Activated T-helper 1 cell treated with anti-CD3 and anti-CD28 coated beads, Interleukin-12 subunit alpha, Interleukin-12 subunit beta, Interleukin-2, Interleukin-4 antibody, amounts not matched to agents 30 ng/mL and 10 ng/mL and 1 ng/mL, durations not matched to agents 14 hours and 24 hours and 36 hours (primary cell): Measurements from ENCODE around the gene IFFO2. TPM values are rescaled to one million over a fixed set of nuclear protein-coding genes. Genes with fewer than 3 reads are reported as not detected.

ENCODE experiments used
- DNase-seq: peaks from one replicate; pipeline ENCODE4 v3.0.0; 2021; ENCODE audit warnings: low spot score
- H3K27ac Mint-ChIP-seq: one replicate; pipeline ENCODE4 v1.8.0; 2021; ENCODE audit warnings: mild to moderate bottlenecking, mixed read lengths
- H3K27me3 Mint-ChIP-seq: one replicate; pipeline ENCODE4 v1.8.0; 2022; ENCODE audit warnings: mild to moderate bottlenecking, moderate library complexity, mixed read lengths; ENCODE audit not compliant: insufficient read depth
- H3K36me3 Mint-ChIP-seq: one replicate; pipeline ENCODE4 v1.8.0; 2021; ENCODE audit warnings: low read depth, mixed read lengths
- H3K4me1 Mint-ChIP-seq: one replicate; pipeline ENCODE4 v1.8.0; 2021; ENCODE audit warnings: low read depth, mixed read lengths
- H3K4me3 Mint-ChIP-seq: one replicate; pipeline ENCODE4 v1.8.0; 2021; ENCODE audit warnings: mild to moderate bottlenecking, moderate library complexity, mixed read lengths
- H3K9me3 Mint-ChIP-seq: one replicate; pipeline ENCODE4 v1.8.0; 2021; ENCODE audit warnings: mixed read lengths
- intact Hi-C: fragments of 100-400 bp; cut with micrococcal nuclease; formaldehyde crosslinking; loops from one replicate; pipeline ENCODE4 v1.15.1; 2024
- total RNA-seq: library from RNA; stranded (reverse); gene quantifications from 2 replicates; pipeline ENCODE4 v1.2.3, GENCODE V29; 2022

Gene IFFO2
- total RNA-seq, 1 donor from 2014 or later: 31.8 TPM

- H3K4me1 Mint-ChIP-seq: no peaks in the 10 kb centered on the region
- DNase-seq: peak; percentile 49
These were observed 72.6 kb downstream of the IFFO2 start for GRCh38 chr1:18883636-18884418.

DNA sequence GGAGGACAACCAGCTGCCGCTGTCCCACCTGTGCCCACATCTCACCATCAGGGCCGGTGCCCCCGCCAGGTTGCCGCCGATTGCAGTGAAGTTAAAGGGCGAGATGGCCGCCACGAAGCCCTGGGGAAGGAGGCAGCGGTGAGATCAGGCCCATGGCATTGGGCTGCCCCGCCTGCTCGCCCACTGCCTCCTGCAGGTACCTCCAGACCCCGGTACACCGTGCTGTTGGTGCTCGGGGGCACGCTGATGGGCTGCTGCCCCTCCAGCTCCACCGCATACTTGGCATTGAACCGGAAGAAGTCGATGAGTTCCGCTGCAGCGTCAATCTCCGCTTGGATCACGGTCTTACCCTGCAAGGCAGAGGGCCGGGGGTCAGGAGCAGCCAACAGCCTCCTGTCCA is 73.4 kb downstream of the IFFO2 start:
- no peaks in the 10 kb centered on the region for H3K36me3 Mint-ChIP-seq
- intact Hi-C loops: no loop called here
- no peak overlapping the region for H3K27ac Mint-ChIP-seq
- no peak for DNase-seq
- no peaks in the 10 kb centered on the region for H3K4me1 Mint-ChIP-seq
- H3K4me3 Mint-ChIP-seq: no peak overlapping the region
- no peaks in the 10 kb centered on the region for H3K9me3 Mint-ChIP-seq
- no peaks in the 10 kb centered on the region for H3K27me3 Mint-ChIP-seq

More at GRCh38 chr1:18883636-18884418, 72.6 kb downstream of the IFFO2 start:
- H3K9me3 Mint-ChIP-seq: no peaks in the 10 kb centered on the region
- intact Hi-C loops: loop anchor here (1.0 kb wide), 5 partner anchors 23 to 357 kb away; no protein-coding TSS in a partner anchor
- no peak overlapping the region for H3K27ac Mint-ChIP-seq
- H3K36me3 Mint-ChIP-seq: no peaks in the 10 kb centered on the region
- H3K4me3 Mint-ChIP-seq: no peak overlapping the region
- no peaks in the 10 kb centered on the region for H3K27me3 Mint-ChIP-seq

GRCh38 chr1:18882486-18882885 is 74.0 kb downstream of the IFFO2 start:
- intact Hi-C loops: no loop called here

DNA sequence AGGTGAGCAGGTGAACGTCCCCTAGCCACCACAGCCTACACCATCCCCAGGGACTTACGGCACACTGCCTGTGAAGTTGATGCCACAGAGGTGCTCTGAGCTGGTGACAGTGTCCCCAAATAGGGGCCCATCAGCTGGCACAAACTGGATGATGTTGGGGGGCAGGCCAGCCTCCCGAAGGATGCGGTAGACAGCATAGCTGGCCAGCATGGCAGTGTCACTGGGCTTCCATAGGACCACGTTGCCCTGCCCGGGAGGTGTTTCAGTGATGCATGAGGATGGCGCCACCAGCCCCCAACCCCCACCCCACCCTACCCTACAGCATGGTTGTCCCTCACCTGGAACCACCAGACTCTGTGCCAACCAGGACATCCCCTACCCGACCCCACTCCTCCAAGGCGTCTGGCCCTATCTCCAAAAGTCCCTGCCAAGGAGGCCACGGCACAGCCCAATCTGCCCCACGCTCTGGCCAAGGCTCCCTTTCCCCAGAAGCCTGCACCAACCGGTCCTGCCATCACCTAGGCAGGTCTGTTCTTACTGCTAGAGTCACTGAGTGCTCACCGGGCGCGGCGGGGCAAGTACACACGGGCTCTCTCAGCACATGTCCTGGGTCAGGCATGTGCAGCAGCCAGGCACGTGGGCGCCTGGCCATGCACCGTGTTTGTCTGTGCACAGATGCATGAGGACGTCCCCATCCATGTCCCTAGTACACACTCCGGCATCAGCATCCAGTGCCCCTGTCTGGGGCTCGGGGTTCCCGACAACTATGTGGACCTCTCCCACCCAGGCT is 74.6 kb downstream of the IFFO2 start:
- Mint-ChIP-seq H3K4me1 (no peaks in the 10 kb centered on the region), H3K4me3 (no peak overlapping the region), H3K27me3 (no peaks in the 10 kb centered on the region), H3K27ac (no peak overlapping the region), H3K9me3 (no peaks in the 10 kb centered on the region), H3K36me3 (no peaks in the 10 kb centered on the region)
- intact Hi-C loops: no loop called here
- no peak for DNase-seq

More at GRCh38 chr1:18882486-18882885, 74.0 kb downstream of the IFFO2 start:
- Mint-ChIP-seq H3K4me1 (no peaks in the 10 kb centered on the region), H3K27ac (no peak overlapping the region), H3K36me3 (no peaks in the 10 kb centered on the region), H3K9me3 (no peaks in the 10 kb centered on the region), H3K4me3 (no peak overlapping the region), H3K27me3 (no peaks in the 10 kb centered on the region)
- DNase-seq: no peak

GRCh38 chr1:18881164-18881563 is 75.3 kb downstream of the IFFO2 start:
- H3K4me3 Mint-ChIP-seq: no peak overlapping the region
- intact Hi-C loops: no loop called here
- no peaks in the 10 kb centered on the region for H3K9me3 Mint-ChIP-seq
- H3K27me3 Mint-ChIP-seq: no peaks in the 10 kb centered on the region
- H3K27ac Mint-ChIP-seq: no peak overlapping the region
- no peak for DNase-seq
- H3K4me1 Mint-ChIP-seq: no peaks in the 10 kb centered on the region
- no peaks in the 10 kb centered on the region for H3K36me3 Mint-ChIP-seq

GRCh38 chr1:18880585-18880984 is 75.9 kb downstream of the IFFO2 start:
- no peaks in the 10 kb centered on the region for H3K4me1 Mint-ChIP-seq
- no peak overlapping the region for H3K4me3 Mint-ChIP-seq
- intact Hi-C loops: no loop called here
- no peaks in the 10 kb centered on the region for H3K36me3 Mint-ChIP-seq
- DNase-seq: no peak
- H3K27ac Mint-ChIP-seq: no peak overlapping the region
- no peaks in the 10 kb centered on the region for H3K27me3 Mint-ChIP-seq
- H3K9me3 Mint-ChIP-seq: no peaks in the 10 kb centered on the region

- no peak for DNase-seq
- H3K4me1 Mint-ChIP-seq: no peaks in the 10 kb centered on the region
- H3K4me3 Mint-ChIP-seq: no peak overlapping the region
- no peaks in the 10 kb centered on the region for H3K27me3 Mint-ChIP-seq
- H3K27ac Mint-ChIP-seq: no peak overlapping the region
- intact Hi-C loops: no loop called here
- H3K36me3 Mint-ChIP-seq: no peaks in the 10 kb centered on the region
- no peaks in the 10 kb centered on the region for H3K9me3 Mint-ChIP-seq
These were observed 76.6 kb downstream of the IFFO2 start for GRCh38 chr1:18879791-18880309.

DNA sequence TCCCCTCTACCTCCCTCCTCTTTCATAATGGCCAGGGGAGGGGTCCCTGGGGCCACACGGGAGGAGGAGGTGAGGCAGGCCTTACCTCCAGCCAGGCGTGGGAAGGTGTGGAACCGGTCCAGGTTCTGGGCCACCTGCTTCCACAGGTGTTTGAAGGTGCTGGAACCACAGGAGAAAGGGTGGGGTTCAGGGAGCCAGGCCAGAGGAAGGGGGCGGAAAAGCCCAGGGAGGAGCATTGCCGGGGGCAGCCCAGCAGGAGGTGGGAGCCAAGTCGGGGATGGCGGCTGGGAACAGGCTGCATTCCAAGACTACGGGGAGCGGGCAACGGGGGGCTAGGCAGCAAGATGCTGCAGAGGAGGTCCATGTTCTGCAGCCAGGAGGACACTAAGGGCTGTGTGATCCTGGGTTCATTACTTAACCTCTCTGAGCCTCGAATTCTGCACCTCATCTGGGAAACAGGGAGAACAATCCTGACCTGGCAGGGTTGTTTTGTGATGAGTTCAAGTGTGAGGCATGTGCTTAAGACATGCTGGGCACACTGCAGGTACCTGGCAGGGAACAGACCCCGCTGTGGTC is 77.2 kb downstream of the IFFO2 start:
- Mint-ChIP-seq H3K27me3 (no peaks in the 10 kb centered on the region), H3K4me1 (no peaks in the 10 kb centered on the region), H3K4me3 (no peak overlapping the region), H3K9me3 (no peaks in the 10 kb centered on the region), H3K36me3 (no peaks in the 10 kb centered on the region), H3K27ac (no peak overlapping the region)
- DNase-seq: no peak
- intact Hi-C loops: no loop called here

DNA sequence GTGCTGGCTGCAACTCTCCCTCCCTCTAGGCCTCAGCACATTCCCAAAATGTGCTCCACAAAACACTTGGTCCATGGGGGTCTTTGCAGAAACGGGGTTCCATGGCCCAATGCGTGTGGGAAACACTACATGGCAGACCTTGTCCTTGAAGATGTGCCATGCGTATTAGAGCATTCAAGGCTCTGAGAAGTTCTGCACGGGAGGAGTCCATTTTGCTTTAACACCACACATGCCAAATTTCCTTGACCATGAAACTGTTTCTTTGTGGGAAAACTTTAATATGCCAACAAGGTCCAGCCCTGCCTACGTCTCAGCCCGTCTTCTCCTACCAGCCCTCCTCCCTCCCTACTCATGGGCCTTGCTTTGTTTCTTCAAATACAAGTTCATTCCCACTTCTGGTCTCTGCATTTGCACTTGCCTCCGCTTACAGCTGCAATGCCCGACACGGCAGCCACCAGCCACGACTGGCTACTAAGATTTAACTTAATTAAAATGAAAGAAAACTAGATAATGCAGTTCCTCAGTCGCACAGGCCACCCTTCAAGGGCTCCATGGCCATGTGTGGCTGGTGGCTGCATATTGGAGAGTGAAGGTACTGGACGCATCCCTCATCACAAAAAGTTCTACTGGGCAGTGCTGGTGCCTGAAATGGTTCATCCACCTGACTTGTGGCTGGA is 77.8 kb downstream of the IFFO2 start:
- Mint-ChIP-seq H3K9me3 (no peaks in the 10 kb centered on the region), H3K4me3 (no peak overlapping the region), H3K4me1 (no peaks in the 10 kb centered on the region), H3K27ac (no peak overlapping the region), H3K36me3 (no peaks in the 10 kb centered on the region), H3K27me3 (no peaks in the 10 kb centered on the region)
- intact Hi-C loops: no loop called here
- DNase-seq: no peak

GRCh38 chr1:18877282-18877681 is 79.2 kb downstream of the IFFO2 start:
- no peaks in the 10 kb centered on the region for H3K27me3 Mint-ChIP-seq
- no peaks in the 10 kb centered on the region for H3K4me1 Mint-ChIP-seq
- H3K27ac Mint-ChIP-seq: no peak overlapping the region
- H3K9me3 Mint-ChIP-seq: no peaks in the 10 kb centered on the region
- intact Hi-C loops: no loop called here
- H3K36me3 Mint-ChIP-seq: no peaks in the 10 kb centered on the region
- no peak for DNase-seq
- no peak overlapping the region for H3K4me3 Mint-ChIP-seq

DNA sequence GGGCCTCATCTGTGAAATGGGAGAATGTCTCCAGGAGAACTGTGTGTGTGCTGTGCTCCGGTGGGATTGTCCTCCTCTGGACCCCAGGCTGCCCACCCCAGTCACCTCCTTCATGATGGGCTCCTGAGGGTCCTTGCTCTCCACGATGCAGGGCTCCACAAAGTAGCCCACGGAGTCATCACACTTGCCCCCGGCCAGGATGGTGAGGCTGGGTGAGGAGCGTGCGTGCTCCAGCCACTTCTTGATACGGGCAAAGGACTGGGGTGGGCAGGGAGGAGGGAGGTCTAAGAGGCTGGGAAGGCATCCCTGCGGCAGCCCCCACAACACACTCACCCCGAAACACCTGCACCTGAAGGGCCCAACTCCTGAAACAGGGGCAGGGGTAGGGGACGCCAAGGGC is 80.3 kb downstream of the IFFO2 start:
- Mint-ChIP-seq H3K9me3 (no peaks in the 10 kb centered on the region), H3K4me1 (no peaks in the 10 kb centered on the region), H3K27ac (no peak overlapping the region), H3K4me3 (no peak overlapping the region), H3K36me3 (no peaks in the 10 kb centered on the region), H3K27me3 (no peaks in the 10 kb centered on the region)
- DNase-seq: no peak
- intact Hi-C loops: no loop called here

DNA sequence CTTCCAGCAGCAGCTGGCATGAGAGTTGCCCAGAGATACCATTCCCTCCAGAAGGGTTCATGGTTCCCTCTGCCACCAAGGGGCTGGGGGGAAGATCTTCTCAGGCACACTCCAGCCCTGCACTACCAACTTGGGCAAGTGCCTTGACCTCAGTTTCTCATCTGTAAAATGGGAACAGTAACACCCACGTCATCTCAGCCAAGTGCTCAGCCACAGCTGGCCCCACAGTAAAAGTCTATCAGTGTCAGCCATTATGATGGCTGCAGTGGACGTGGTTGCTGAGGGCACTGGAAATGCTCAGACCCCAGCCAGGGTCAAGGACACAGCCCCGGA is 80.7 kb downstream of the IFFO2 start:
- intact Hi-C loops: loop anchor here (1.0 kb wide), 1 partner anchor 278 kb away; no protein-coding TSS in a partner anchor
- Mint-ChIP-seq H3K27me3 (no peaks in the 10 kb centered on the region), H3K4me1 (no peaks in the 10 kb centered on the region), H3K4me3 (no peak overlapping the region), H3K36me3 (no peaks in the 10 kb centered on the region), H3K27ac (no peak overlapping the region), H3K9me3 (no peaks in the 10 kb centered on the region)
- no peak for DNase-seq
